K562 (cell line): Measurements from ENCODE around the gene PRMT5. TPM values are rescaled to one million over a fixed set of nuclear protein-coding genes. Genes with fewer than 3 reads are reported as not detected.

Source experiments
- CHD1 ChIP-seq: fragments of 200-600 bp; sonication (generic); IDR thresholded peaks from one replicate; pipeline ENCODE4 v1.6.1; 2012; ENCODE audit warnings: mild to moderate bottlenecking, moderate library complexity, low read length, inconsistent platforms
- DMBX1 ChIP-seq: fragments of 250-450 bp; sonication (Bioruptor Pico); IDR thresholded peaks from 2 replicates; pipeline ENCODE4 v1.8.0; 2022; ENCODE audit warnings: inconsistent platforms, mild to moderate bottlenecking, moderate library complexity, borderline replicate concordance
- ETS2 ChIP-seq: IDR thresholded peaks from 2 replicates; pipeline ENCODE4 v1.6.1; 2016; ENCODE audit warnings: borderline replicate concordance, missing genetic modification characterization, mild to moderate bottlenecking, moderate library complexity, missing compliant biosample characterization; ENCODE audit not compliant: poor library complexity, severe bottlenecking
- GABPB1 ChIP-seq: sonication (generic); formaldehyde crosslinking; IDR thresholded peaks from 2 replicates; pipeline ENCODE4 v1.8.0; 2022; ENCODE audit warnings: mild to moderate bottlenecking, missing genetic modification reagents
- HDAC2 ChIP-seq: fragments of 450-650 bp; IDR thresholded peaks from 2 replicates; pipeline ENCODE4 v1.6.1; 2016; ENCODE audit warnings: mild to moderate bottlenecking
- HDGF ChIP-seq: fragments of 450-650 bp; IDR thresholded peaks from 2 replicates; pipeline ENCODE4 v1.6.1; 2016
- ILF3 ChIP-seq: fragments of 450-650 bp; IDR thresholded peaks from 2 replicates; pipeline ENCODE4 v1.6.1; 2018; ENCODE audit warnings: antibody characterized with exemption, mild to moderate bottlenecking, moderate library complexity, borderline replicate concordance
- KDM5B ChIP-seq: fragments of 200-600 bp; sonication (generic); IDR thresholded peaks from 2 replicates; pipeline ENCODE4 v1.6.1; 2012; ENCODE audit warnings: low read depth, mild to moderate bottlenecking, moderate library complexity, low read length, control low read depth, inconsistent platforms; ENCODE audit not compliant: insufficient replicate concordance
- LCOR ChIP-seq: sonication (generic); formaldehyde crosslinking; IDR thresholded peaks from 2 replicates; pipeline ENCODE4 v1.8.0; 2022; ENCODE audit warnings: mild to moderate bottlenecking, missing genetic modification reagents
- MAFG ChIP-seq: fragments of 450-650 bp; conservative IDR thresholded peaks from 2 replicates; pipeline ENCODE4 v1.6.1; 2016; ENCODE audit warnings: missing genetic modification characterization, missing compliant biosample characterization
- MTA1 ChIP-seq: fragments of 450-650 bp; IDR thresholded peaks from 2 replicates; pipeline ENCODE4 v1.6.1; 2017; ENCODE audit warnings: borderline replicate concordance
- MYC ChIP-seq, 2 experiments: fragments of 250-450 bp in 1 of 2; sonication (Bioruptor Pico) in 1 of 2; IDR thresholded peaks; 2 replicates each; pipeline versions ENCODE4 v1.5.1 to v1.6.1; 2012 to 2021; ENCODE audit warnings: low read depth in 2 of 2, borderline replicate concordance in 1 of 2, improper control_type of control experiment in 1 of 2, low read length in 1 of 2, mild to moderate bottlenecking in 1 of 2, moderate library complexity in 1 of 2
- NFE2 ChIP-seq: IDR thresholded peaks from 2 replicates; pipeline ENCODE4 v1.6.1; 2014; ENCODE audit warnings: antibody characterized with exemption, low read depth
- POLR2A ChIP-seq: fragments of 450-650 bp; conservative IDR thresholded peaks from 2 replicates; pipeline ENCODE4 v1.6.1; 2016
- SIN3A ChIP-seq, 2 experiments: fragments of 150-350 bp in 1 of 2; IDR thresholded peaks; 2 replicates each; pipeline ENCODE4 v1.6.1; 2011 to 2016; ENCODE audit warnings: borderline replicate concordance in 2 of 2, low read depth in 2 of 2, low read length in 2 of 2, mild to moderate bottlenecking in 2 of 2, moderate library complexity in 2 of 2; ENCODE audit not compliant: control insufficient read depth in 1 of 2
- SMARCA4 ChIP-seq: fragments of 450-650 bp; IDR thresholded peaks from 2 replicates; pipeline ENCODE4 v1.6.1; 2016
- SOX6 ChIP-seq: fragments of 450-650 bp; IDR thresholded peaks from 2 replicates; pipeline ENCODE4 v1.6.1; 2014; ENCODE audit warnings: mild to moderate bottlenecking
- TAL1 ChIP-seq: fragments of 450-650 bp; IDR thresholded peaks from 2 replicates; pipeline ENCODE4 v1.6.1; 2016; ENCODE audit warnings: mild to moderate bottlenecking
- TBL1XR1 ChIP-seq, 2 experiments: IDR thresholded peaks; 2 replicates each; pipeline ENCODE4 v1.6.1; 2012; ENCODE audit warnings: improper control_type of control experiment in 2 of 2, low read length in 2 of 2, mild to moderate bottlenecking in 1 of 2
- ZFX ChIP-seq: sonication (generic); formaldehyde crosslinking; IDR thresholded peaks from 2 replicates; pipeline ENCODE4 v1.8.0; 2022; ENCODE audit warnings: mild to moderate bottlenecking, missing genetic modification reagents, moderate library complexity
- polyA plus RNA-seq, 8 experiments: library from polyadenylated mRNA; depleted of rRNA in 4 of 8; stranded (reverse) in 5 of 8; unstranded in 3 of 8; fragments of >200 nt; fragmentation: Nextera tagmentation in 2 of 8; fragmentation: Illumina TruSeq in 1 of 8; extraction: Ambion mirVana in 2 of 8; extraction: Trizol in 1 of 8; gene quantifications; 2 replicates each; pipeline versions ENCODE4 v1.2.1 to v1.2.3, GENCODE V29; 2011 to 2014; ENCODE audit warnings: inconsistent platforms in 1 of 8, missing spikeins in 1 of 8
- total RNA-seq, 7 experiments: library from RNA; depleted of rRNA in 6 of 7; stranded (reverse); fragments of >200 nt in 6 of 7; fragmentation: Illumina TruSeq in 2 of 7; extraction: Trizol in 2 of 7; gene quantifications; 2 replicates each; pipeline versions ENCODE4 v1.2.1 to v1.2.3, GENCODE V29; 2011 to 2021; ENCODE audit warnings: low replicate concordance in 1 of 7
- TF ChIP-seq, protein P1 (sequence below), 2 experiments: fragments of 450-650 bp; conservative IDR thresholded peaks; 2 replicates each; pipeline ENCODE4 v1.6.1; 2017; ENCODE audit warnings: mild to moderate bottlenecking in 2 of 2, moderate library complexity in 2 of 2
- TF ChIP-seq, protein P2 (sequence below), 2 experiments: fragments of 450-650 bp; IDR thresholded peaks; 2 replicates each; pipeline ENCODE4 v1.6.1; 2018; ENCODE audit warnings: mild to moderate bottlenecking in 2 of 2, low read depth in 1 of 2; ENCODE audit not compliant: partially characterized antibody in 2 of 2

Gene PRMT5
- total and polyA plus RNA-seq, 9 of the 15 experiments (the other 6 are each of a cell fraction or from before 2014, with no cell fraction given): 114 to 552 (median 222) TPM

DNA sequence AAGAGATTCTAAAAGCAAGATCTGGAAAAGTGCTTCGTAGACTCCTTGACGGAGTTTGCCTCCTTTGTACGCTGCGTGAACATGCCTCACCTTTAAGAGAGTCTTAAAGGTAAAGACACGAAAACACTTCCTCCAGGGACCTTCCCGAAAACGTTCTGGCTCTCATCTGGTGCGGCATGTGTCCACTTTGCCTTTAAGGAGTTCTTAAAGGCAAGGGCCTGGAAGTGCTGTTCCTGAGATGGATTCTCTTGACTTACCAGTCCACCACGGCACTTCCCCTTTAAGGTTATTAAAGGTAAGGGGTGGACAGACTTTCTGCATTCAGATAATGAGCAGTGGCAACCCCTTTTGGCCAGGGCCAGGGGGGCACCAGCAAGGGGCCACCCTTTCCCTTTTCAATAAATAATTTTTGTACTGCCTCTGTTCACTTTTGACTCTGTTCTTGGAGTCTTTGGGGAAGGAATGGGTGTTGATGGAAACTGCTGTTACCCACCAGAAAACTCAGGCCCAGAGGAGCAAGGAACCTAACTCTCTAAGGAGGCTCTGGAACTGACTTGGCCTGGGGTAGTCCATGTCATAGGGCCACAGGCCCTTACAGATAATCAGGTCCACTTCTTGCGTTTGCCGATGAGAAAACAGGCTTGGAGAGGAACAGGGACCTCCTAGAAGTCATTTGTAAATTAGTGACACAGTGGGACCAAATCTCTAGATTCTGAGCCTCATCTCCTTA is 41.8 kb downstream of the PRMT5 start (continued):
- TF ChIP-seq TBL1XR1 (IDR thresholded peaks at IDR 0.05; ENCODE audit: low read length in 2 of 2) (0 out of 4 replicates have a peak, but pooled peaks of 1 of the 2 experiments have one; percentile 20), MYC (IDR thresholded peaks at IDR 0.05; ENCODE audit: low read depth, low read length) (peak; percentile 67), MYC (CRISPR knock-in tag; IDR thresholded peaks at IDR 0.05; ENCODE audit: borderline replicate concordance, low read depth) (no peak), TAL1 (no peak), ILF3 (no peak), LCOR (CRISPR knock-in tag) (0 out of 2 replicates have a peak, but pooled peaks have one; percentile 1), ZFX (CRISPR knock-in tag) (peak; percentile 5; the same call in 1 of the 2 replicates), SOX6 (no peak), MTA1 (no peak), ETS2 (tag) (no peak), POLR2A (peak; percentile 36), HDGF (no peak), CHD1 (peak; percentile 9), NFE2 (peak; percentile 31; the same call in 1 of the 2 replicates), SIN3A (IDR thresholded peaks at IDR 0.05; ENCODE audit: borderline replicate concordance in 2 of 2, control insufficient read depth in 1 of 2, low read depth in 2 of 2, low read length in 2 of 2) (peak; percentile 12 to 24; a peak in 1 of 4 replicates), DMBX1 (CRISPR knock-in tag) (0 out of 2 replicates have a peak, but pooled peaks have one; percentile 9), SMARCA4 (no peak), MAFG (tag) (no peak), HDAC2 (no peak), KDM5B (peak; percentile 40), GABPB1 (CRISPR knock-in tag) (peak; percentile 2; the same call in 1 of the 2 replicates)
- TF ChIP-seq, protein P1, sequence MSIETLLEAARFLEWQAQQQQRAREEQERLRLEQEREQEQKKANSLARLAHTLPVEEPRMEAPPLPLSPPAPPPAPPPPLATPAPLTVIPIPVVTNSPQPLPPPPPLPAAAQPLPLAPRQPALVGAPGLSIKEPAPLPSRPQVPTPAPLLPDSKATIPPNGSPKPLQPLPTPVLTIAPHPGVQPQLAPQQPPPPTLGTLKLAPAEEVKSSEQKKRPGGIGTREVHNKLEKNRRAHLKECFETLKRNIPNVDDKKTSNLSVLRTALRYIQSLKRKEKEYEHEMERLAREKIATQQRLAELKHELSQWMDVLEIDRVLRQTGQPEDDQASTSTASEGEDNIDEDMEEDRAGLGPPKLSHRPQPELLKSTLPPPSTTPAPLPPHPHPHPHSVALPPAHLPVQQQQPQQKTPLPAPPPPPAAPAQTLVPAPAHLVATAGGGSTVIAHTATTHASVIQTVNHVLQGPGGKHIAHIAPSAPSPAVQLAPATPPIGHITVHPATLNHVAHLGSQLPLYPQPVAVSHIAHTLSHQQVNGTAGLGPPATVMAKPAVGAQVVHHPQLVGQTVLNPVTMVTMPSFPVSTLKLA (conservative IDR thresholded peaks at IDR 0.05): peak; percentile 27; a peak in 1 of 4 replicates
- TF ChIP-seq, protein P2, sequence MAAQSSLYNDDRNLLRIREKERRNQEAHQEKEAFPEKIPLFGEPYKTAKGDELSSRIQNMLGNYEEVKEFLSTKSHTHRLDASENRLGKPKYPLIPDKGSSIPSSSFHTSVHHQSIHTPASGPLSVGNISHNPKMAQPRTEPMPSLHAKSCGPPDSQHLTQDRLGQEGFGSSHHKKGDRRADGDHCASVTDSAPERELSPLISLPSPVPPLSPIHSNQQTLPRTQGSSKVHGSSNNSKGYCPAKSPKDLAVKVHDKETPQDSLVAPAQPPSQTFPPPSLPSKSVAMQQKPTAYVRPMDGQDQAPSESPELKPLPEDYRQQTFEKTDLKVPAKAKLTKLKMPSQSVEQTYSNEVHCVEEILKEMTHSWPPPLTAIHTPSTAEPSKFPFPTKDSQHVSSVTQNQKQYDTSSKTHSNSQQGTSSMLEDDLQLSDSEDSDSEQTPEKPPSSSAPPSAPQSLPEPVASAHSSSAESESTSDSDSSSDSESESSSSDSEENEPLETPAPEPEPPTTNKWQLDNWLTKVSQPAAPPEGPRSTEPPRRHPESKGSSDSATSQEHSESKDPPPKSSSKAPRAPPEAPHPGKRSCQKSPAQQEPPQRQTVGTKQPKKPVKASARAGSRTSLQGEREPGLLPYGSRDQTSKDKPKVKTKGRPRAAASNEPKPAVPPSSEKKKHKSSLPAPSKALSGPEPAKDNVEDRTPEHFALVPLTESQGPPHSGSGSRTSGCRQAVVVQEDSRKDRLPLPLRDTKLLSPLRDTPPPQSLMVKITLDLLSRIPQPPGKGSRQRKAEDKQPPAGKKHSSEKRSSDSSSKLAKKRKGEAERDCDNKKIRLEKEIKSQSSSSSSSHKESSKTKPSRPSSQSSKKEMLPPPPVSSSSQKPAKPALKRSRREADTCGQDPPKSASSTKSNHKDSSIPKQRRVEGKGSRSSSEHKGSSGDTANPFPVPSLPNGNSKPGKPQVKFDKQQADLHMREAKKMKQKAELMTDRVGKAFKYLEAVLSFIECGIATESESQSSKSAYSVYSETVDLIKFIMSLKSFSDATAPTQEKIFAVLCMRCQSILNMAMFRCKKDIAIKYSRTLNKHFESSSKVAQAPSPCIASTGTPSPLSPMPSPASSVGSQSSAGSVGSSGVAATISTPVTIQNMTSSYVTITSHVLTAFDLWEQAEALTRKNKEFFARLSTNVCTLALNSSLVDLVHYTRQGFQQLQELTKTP (IDR thresholded peaks at IDR 0.05; ENCODE audit: low read depth in 1 of 2, partially characterized antibody in 2 of 2): peak in 1 of 2 experiments; percentile 18
